Measurements from ENCODE around the gene HGFAC. TPM values are rescaled to one million over a fixed set of nuclear protein-coding genes. Genes with fewer than 3 reads are reported as not detected.

Gene HGFAC
- total RNA-seq, 4 donors from 2014 or later = 0.52 to 2.3 TPM; not detected in 2

GRCh38 chr4:3414421-3415279, 27.1 kb upstream of the HGFAC start:
- 82% methylated on average over 37 of the region's 37 CpGs for WGBS
- H3K36me3 ChIP-seq = peaks cover 8 to 43% (median 37%) of the 10 kb centered on the region in 4 donors
- H3K4me1 ChIP-seq = peaks cover 0 to 11% (median 5%) of the 10 kb centered on the region in 4 donors
- H3K27me3 ChIP-seq = no peaks in the 10 kb centered on the region
- H3K4me3 ChIP-seq = no peak overlapping the region
- intact Hi-C loops (cut with DNase I) = no loop called here
- DNase-seq (ENCODE audit: extremely low spot score) = no peak
- TF ChIP-seq POLR2AphosphoS5 (IDR thresholded peaks at IDR 0.05) (no peak), EP300 (IDR thresholded peaks at IDR 0.05) (no peak), POLR2A (IDR thresholded peaks at IDR 0.05; ENCODE audit: low read depth) (no peak), CTCF (IDR thresholded peaks at IDR 0.05) (no peak)
- no peak overlapping the region for H3K27ac ChIP-seq (replicated peaks in 1 of 4)
- H3K9me3 ChIP-seq = no peaks in the 10 kb centered on the region

GRCh38 chr4:3415471-3416141, 26.2 kb upstream of the HGFAC start:
- 83% methylated on average over 30 of the region's 33 CpGs for WGBS
- no peak for DNase-seq (ENCODE audit: extremely low spot score)
- intact Hi-C loops (cut with DNase I) = no loop called here

GRCh38 chr4:3416270-3416669, 25.5 kb upstream of the HGFAC start:
- no peak overlapping the region for H3K27ac ChIP-seq (replicated peaks in 1 of 4)
- peaks cover 8 to 58% (median 47%) of the 10 kb centered on the region in 4 donors for H3K36me3 ChIP-seq
- intact Hi-C loops (cut with DNase I) = no loop called here
- 89% methylated on average over 18 of the region's 18 CpGs for WGBS
- H3K27me3 ChIP-seq = no peaks in the 10 kb centered on the region
- no peaks in the 10 kb centered on the region for H3K9me3 ChIP-seq
- DNase-seq (ENCODE audit: extremely low spot score) = no peak
- H3K4me1 ChIP-seq = peaks cover 0 to 11% (median 5%) of the 10 kb centered on the region in 4 donors
- no peak overlapping the region for H3K4me3 ChIP-seq
- TF ChIP-seq POLR2AphosphoS5 (IDR thresholded peaks at IDR 0.05) = no peak
- TF ChIP-seq CTCF (IDR thresholded peaks at IDR 0.05) = no peak
- no peak for TF ChIP-seq POLR2A (IDR thresholded peaks at IDR 0.05; ENCODE audit: low read depth)
- TF ChIP-seq EP300 (IDR thresholded peaks at IDR 0.05) = no peak

More at GRCh38 chr4:3415471-3416141, 26.2 kb upstream of the HGFAC start:
- Histone ChIP-seq H3K27ac (replicated peaks in 1 of 4) (no peak overlapping the region), H3K36me3 (peaks cover 8 to 53% (median 43%) of the 10 kb centered on the region in 4 donors), H3K9me3 (no peaks in the 10 kb centered on the region), H3K27me3 (no peaks in the 10 kb centered on the region), H3K4me1 (peaks cover 0 to 11% (median 5%) of the 10 kb centered on the region in 4 donors), H3K4me3 (no peak overlapping the region)
- TF ChIP-seq POLR2A (IDR thresholded peaks at IDR 0.05; ENCODE audit: low read depth) = no peak
- TF ChIP-seq POLR2AphosphoS5 (IDR thresholded peaks at IDR 0.05) = no peak
- no peak for TF ChIP-seq CTCF (IDR thresholded peaks at IDR 0.05)
- no peak for TF ChIP-seq EP300 (IDR thresholded peaks at IDR 0.05)

GRCh38 chr4:3416821-3417221, 24.9 kb upstream of the HGFAC start:
- no peaks in the 10 kb centered on the region for H3K9me3 ChIP-seq
- H3K4me1 ChIP-seq = peaks cover 0 to 11% (median 5%) of the 10 kb centered on the region in 4 donors
- intact Hi-C loops (cut with DNase I) = no loop called here
- DNase-seq (ENCODE audit: extremely low spot score) = no peak
- WGBS = 96% methylated on average over 17 of the region's 17 CpGs
- H3K4me3 ChIP-seq = no peak overlapping the region
- no peak for TF ChIP-seq POLR2A (IDR thresholded peaks at IDR 0.05; ENCODE audit: low read depth)
- no peak for TF ChIP-seq POLR2AphosphoS5 (IDR thresholded peaks at IDR 0.05)
- no peak for TF ChIP-seq EP300 (IDR thresholded peaks at IDR 0.05)
- no peak for TF ChIP-seq CTCF (IDR thresholded peaks at IDR 0.05)
- H3K27ac ChIP-seq (replicated peaks in 1 of 4) = no peak overlapping the region
- H3K36me3 ChIP-seq = peaks cover 8 to 64% (median 51%) of the 10 kb centered on the region in 4 donors
- no peaks in the 10 kb centered on the region for H3K27me3 ChIP-seq
